ENCODE data around the gene C16orf92.

Gene C16orf92

GRCh38 chr16:29986931-29987330 is 36.1 kb upstream of the C16orf92 start:
- Histone ChIP-seq H3K27ac (ENCODE audit: low read depth, low read length, poor library complexity, severe bottlenecking) (no peak overlapping the region), H3K36me3 (ENCODE audit: insufficient read depth, low read length) (peaks cover 96% of the 10 kb centered on the region), H3K4me2 (ENCODE audit: low read length) (no peak overlapping the region), H3K79me2 (ENCODE audit: insufficient read depth, low read length) (no peaks in the 10 kb centered on the region), H3K9ac (ENCODE audit: low read length) (no peak overlapping the region), H3K4me1 (ENCODE audit: insufficient read depth, low read length, severe bottlenecking) (no peaks in the 10 kb centered on the region), H3F3A (ENCODE audit: insufficient read depth, low read length) (no peaks in the 10 kb centered on the region), H4K20me1 (ENCODE audit: insufficient read depth, low read length) (no peaks in the 10 kb centered on the region), H3K9me2 (ENCODE audit: low read depth, low read length) (no peaks in the 10 kb centered on the region), H3K27me3 (ENCODE audit: insufficient read depth, low read length) (no peaks in the 10 kb centered on the region), H2AFZ (ENCODE audit: low read length) (no peak overlapping the region), H3K4me3 (ENCODE audit: low read depth, low read length, poor library complexity, severe bottlenecking) (no peak overlapping the region), H3K9me3 (ENCODE audit: low read length) (no peaks in the 10 kb centered on the region)
- TF ChIP-seq EZH2 (IDR thresholded peaks at IDR 0.05; ENCODE audit: borderline replicate concordance, low read length): no peak
- TF ChIP-seq, protein P1, sequence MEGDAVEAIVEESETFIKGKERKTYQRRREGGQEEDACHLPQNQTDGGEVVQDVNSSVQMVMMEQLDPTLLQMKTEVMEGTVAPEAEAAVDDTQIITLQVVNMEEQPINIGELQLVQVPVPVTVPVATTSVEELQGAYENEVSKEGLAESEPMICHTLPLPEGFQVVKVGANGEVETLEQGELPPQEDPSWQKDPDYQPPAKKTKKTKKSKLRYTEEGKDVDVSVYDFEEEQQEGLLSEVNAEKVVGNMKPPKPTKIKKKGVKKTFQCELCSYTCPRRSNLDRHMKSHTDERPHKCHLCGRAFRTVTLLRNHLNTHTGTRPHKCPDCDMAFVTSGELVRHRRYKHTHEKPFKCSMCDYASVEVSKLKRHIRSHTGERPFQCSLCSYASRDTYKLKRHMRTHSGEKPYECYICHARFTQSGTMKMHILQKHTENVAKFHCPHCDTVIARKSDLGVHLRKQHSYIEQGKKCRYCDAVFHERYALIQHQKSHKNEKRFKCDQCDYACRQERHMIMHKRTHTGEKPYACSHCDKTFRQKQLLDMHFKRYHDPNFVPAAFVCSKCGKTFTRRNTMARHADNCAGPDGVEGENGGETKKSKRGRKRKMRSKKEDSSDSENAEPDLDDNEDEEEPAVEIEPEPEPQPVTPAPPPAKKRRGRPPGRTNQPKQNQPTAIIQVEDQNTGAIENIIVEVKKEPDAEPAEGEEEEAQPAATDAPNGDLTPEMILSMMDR (IDR thresholded peaks at IDR 0.05; ENCODE audit: low read length): no peak

DNA sequence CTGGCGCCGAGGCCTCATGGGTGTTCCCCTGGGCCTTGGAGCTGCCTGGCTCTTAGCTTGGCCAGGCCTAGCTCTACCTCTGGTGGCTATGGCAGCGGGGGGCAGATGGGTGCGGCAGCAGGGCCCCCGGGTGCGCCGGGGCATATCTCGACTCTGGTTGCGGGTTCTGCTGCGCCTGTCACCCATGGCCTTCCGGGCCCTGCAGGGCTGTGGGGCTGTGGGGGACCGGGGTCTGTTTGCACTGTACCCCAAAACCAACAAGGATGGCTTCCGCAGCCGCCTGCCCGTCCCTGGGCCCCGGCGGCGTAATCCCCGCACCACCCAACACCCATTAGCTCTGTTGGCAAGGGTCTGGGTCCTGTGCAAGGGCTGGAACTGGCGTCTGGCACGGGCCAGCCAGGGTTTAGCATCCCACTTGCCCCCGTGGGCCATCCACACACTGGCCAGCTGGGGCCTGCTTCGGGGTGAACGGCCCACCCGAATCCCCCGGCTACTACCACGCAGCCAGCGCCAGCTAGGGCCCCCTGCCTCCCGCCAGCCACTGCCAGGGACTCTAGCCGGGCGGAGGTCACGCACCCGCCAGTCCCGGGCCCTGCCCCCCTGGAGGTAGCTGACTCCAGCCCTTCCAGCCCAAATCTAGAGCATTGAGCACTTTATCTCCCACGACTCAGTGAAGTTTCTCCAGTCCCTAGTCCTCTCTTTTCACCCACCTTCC is 35.5 kb upstream of the C16orf92 start:
- no peak overlapping the region for H3K4me3 ChIP-seq (ENCODE audit: low read depth, low read length, poor library complexity, severe bottlenecking)
- no peaks in the 10 kb centered on the region for H3K4me1 ChIP-seq (ENCODE audit: insufficient read depth, low read length, severe bottlenecking)
- H2AFZ ChIP-seq (ENCODE audit: low read length): no peak overlapping the region
- no peak overlapping the region for H3K27ac ChIP-seq (ENCODE audit: low read depth, low read length, poor library complexity, severe bottlenecking)
- H3K9me3 ChIP-seq (ENCODE audit: low read length): no peaks in the 10 kb centered on the region
- H3K9me2 ChIP-seq (ENCODE audit: low read depth, low read length): no peaks in the 10 kb centered on the region
- H3K27me3 ChIP-seq (ENCODE audit: insufficient read depth, low read length): no peaks in the 10 kb centered on the region
- H3K79me2 ChIP-seq (ENCODE audit: insufficient read depth, low read length): no peaks in the 10 kb centered on the region
- H4K20me1 ChIP-seq (ENCODE audit: insufficient read depth, low read length): no peaks in the 10 kb centered on the region
- peaks cover 94% of the 10 kb centered on the region for H3K36me3 ChIP-seq (ENCODE audit: insufficient read depth, low read length)
- no peak overlapping the region for H3K4me2 ChIP-seq (ENCODE audit: low read length)
- no peaks in the 10 kb centered on the region for H3F3A ChIP-seq (ENCODE audit: insufficient read depth, low read length)
- TF ChIP-seq, protein P1 (IDR thresholded peaks at IDR 0.05; ENCODE audit: low read length): no peak
- no peak for TF ChIP-seq EZH2 (IDR thresholded peaks at IDR 0.05; ENCODE audit: borderline replicate concordance, low read length)
- no peak overlapping the region for H3K9ac ChIP-seq (ENCODE audit: low read length)

DNA sequence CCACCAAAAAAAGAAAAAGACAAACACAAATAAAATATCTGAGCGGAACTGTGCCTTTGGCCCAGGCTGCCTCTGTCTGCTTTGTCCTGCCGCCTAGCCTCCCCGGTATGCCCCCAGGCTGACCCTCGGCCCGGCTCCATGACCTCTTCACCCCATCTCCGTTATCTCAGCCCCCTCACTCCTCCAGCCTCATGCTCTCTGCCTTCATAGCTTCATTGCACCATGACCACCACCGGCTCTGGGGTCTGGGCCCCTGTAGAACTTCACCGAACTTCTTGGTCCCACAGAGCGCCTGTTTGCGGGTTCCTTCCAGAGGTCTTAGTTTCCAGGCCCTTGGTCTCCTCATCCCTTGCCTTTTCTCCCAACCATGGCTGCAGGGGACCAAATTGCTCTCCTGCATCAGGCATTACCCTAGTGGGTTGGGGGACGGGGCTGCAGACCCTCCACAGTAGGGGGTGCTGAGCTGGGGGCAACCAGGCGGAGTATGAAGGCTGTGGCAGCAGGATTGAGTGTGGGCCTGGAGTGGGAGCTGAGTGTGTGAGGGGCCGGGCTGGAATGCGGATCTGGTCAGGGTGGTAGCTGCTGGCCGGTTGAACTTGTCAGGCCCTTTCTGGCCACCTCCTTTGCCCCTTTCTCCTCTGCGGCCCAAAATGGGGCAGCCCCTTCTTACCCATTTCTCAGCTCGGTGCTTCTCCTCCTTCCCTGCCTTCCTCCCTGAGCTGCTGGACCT is 34.5 kb upstream of the C16orf92 start:
- H3K36me3 ChIP-seq (ENCODE audit: insufficient read depth, low read length): peaks cover 93% of the 10 kb centered on the region
- no peak overlapping the region for H3K4me2 ChIP-seq (ENCODE audit: low read length)
- H3K27ac ChIP-seq (ENCODE audit: low read depth, low read length, poor library complexity, severe bottlenecking): no peak overlapping the region
- no peak overlapping the region for H2AFZ ChIP-seq (ENCODE audit: low read length)
- no peak overlapping the region for H3K4me3 ChIP-seq (ENCODE audit: low read depth, low read length, poor library complexity, severe bottlenecking)
- H4K20me1 ChIP-seq (ENCODE audit: insufficient read depth, low read length): no peaks in the 10 kb centered on the region
- H3K9me3 ChIP-seq (ENCODE audit: low read length): no peaks in the 10 kb centered on the region
- TF ChIP-seq, protein P1 (IDR thresholded peaks at IDR 0.05; ENCODE audit: low read length): no peak
- no peak for TF ChIP-seq EZH2 (IDR thresholded peaks at IDR 0.05; ENCODE audit: borderline replicate concordance, low read length)
- no peaks in the 10 kb centered on the region for H3K79me2 ChIP-seq (ENCODE audit: insufficient read depth, low read length)
- no peaks in the 10 kb centered on the region for H3K9me2 ChIP-seq (ENCODE audit: low read depth, low read length)
- H3K9ac ChIP-seq (ENCODE audit: low read length): no peak overlapping the region
- H3K27me3 ChIP-seq (ENCODE audit: insufficient read depth, low read length): no peaks in the 10 kb centered on the region
- no peaks in the 10 kb centered on the region for H3K4me1 ChIP-seq (ENCODE audit: insufficient read depth, low read length, severe bottlenecking)
- H3F3A ChIP-seq (ENCODE audit: insufficient read depth, low read length): no peaks in the 10 kb centered on the region
